Measurements from ENCODE around the gene ZNFX1. TPM values are rescaled to one million over a fixed set of nuclear protein-coding genes. Genes with fewer than 3 reads are reported as not detected.

Gene ZNFX1
- total and polyA plus RNA-seq, 2 donors (not counting 1 experiment from before 2014, with no cell fraction given) = 10.3 to 37.9 TPM

GRCh38 chr20:49245921-49246740 is 31.7 kb downstream of the ZNFX1 start:
- H3K9me3 Mint-ChIP-seq (ENCODE audit: insufficient read depth) = no peaks in the 10 kb centered on the region
- H3K27me3 Mint-ChIP-seq = no peaks in the 10 kb centered on the region
- no peaks in the 10 kb centered on the region for H3K27me3 ChIP-seq (replicated peaks in 1 of 4; ENCODE audit: control extremely low read depth in 1 of 4, control insufficient read depth in 3 of 4, insufficient read depth in 4 of 4, low read length in 3 of 4)
- H2AFZ ChIP-seq (ENCODE audit: insufficient read depth, low read depth, low read length, poor library complexity, severe bottlenecking) = no peak overlapping the region
- ATAC-seq (ENCODE audit: low read depth) (peak; percentile 60), DNase-seq (peak; percentile 57)
- H3K4me2 ChIP-seq (replicated peaks; ENCODE audit: low read depth, low read length, poor library complexity, severe bottlenecking) = no peak overlapping the region
- intact Hi-C loops (cut with micrococcal nuclease) = loop anchor here (2.0 kb wide), 1 partner anchor 77 kb away; no protein-coding TSS in a partner anchor
- H3K4me1 Mint-ChIP-seq = peaks cover 3% of the 10 kb centered on the region
- no peaks in the 10 kb centered on the region for H3K79me2 ChIP-seq (ENCODE audit: control insufficient read depth, insufficient read depth, low read length)
- TF ChIP-seq EZH2 (IDR thresholded peaks at IDR 0.05; ENCODE audit: borderline replicate concordance, insufficient read depth, low read depth, low read length, poor library complexity, severe bottlenecking) = no peak
- TF ChIP-seq, protein P1, sequence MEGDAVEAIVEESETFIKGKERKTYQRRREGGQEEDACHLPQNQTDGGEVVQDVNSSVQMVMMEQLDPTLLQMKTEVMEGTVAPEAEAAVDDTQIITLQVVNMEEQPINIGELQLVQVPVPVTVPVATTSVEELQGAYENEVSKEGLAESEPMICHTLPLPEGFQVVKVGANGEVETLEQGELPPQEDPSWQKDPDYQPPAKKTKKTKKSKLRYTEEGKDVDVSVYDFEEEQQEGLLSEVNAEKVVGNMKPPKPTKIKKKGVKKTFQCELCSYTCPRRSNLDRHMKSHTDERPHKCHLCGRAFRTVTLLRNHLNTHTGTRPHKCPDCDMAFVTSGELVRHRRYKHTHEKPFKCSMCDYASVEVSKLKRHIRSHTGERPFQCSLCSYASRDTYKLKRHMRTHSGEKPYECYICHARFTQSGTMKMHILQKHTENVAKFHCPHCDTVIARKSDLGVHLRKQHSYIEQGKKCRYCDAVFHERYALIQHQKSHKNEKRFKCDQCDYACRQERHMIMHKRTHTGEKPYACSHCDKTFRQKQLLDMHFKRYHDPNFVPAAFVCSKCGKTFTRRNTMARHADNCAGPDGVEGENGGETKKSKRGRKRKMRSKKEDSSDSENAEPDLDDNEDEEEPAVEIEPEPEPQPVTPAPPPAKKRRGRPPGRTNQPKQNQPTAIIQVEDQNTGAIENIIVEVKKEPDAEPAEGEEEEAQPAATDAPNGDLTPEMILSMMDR (IDR thresholded peaks at IDR 0.05) = peak; percentile 64
- H3K9ac ChIP-seq (ENCODE audit: low read length) = no peak overlapping the region
- no peaks in the 10 kb centered on the region for H3K9me3 ChIP-seq (ENCODE audit: control extremely low read depth in 1 of 3, control insufficient read depth in 2 of 3, insufficient read depth in 1 of 3, low read length in 2 of 3)
- H3K27ac Mint-ChIP-seq = peak overlapping the region; percentile 64
- CTCF ChIA-PET = interaction anchor here (0.6 to 2.5 kb wide), 12 partner anchors 8 to 1516 kb away, joined by 3 to 9 read pairs (median 6); no protein-coding TSS in a partner anchor
- no peaks in the 10 kb centered on the region for H4K20me1 ChIP-seq (ENCODE audit: control insufficient read depth, insufficient read depth, low read length, poor library complexity, severe bottlenecking)
- H3K4me3 Mint-ChIP-seq = no peak overlapping the region
- H3K4me1 ChIP-seq (ENCODE audit: control insufficient read depth in 2 of 2, insufficient read depth in 2 of 2, low read length in 2 of 2) = no peaks in the 10 kb centered on the region
- H3K27ac ChIP-seq (ENCODE audit: low read length in 2 of 2) = no peak overlapping the region
- H3K36me3 ChIP-seq (replicated peaks in 1 of 2; ENCODE audit: control extremely low read depth in 1 of 2, control insufficient read depth in 1 of 2, extremely low read depth in 1 of 2, insufficient read depth in 2 of 2, low read length in 1 of 2) = peaks cover 0 to 85% of the 10 kb centered on the region in 2 experiments
- POLR2A ChIA-PET = no interaction called here
- no peak overlapping the region for H3K4me3 ChIP-seq (ENCODE audit: control extremely low read depth in 1 of 5, extremely low read depth in 1 of 5, insufficient read depth in 1 of 5, low read depth in 2 of 5, low read length in 4 of 5)
- WGBS (ENCODE audit: insufficient coverage) = 81% methylated on average over 2 of the region's 3 CpGs

GRCh38 chr20:49237531-49237930 is 40.3 kb downstream of the ZNFX1 start:
- Histone ChIP-seq H3K9ac (ENCODE audit: low read length) (no peak overlapping the region), H3K4me2 (replicated peaks; ENCODE audit: low read depth, low read length, poor library complexity, severe bottlenecking) (no peak overlapping the region), H3K27ac (ENCODE audit: low read length in 2 of 2) (no peak overlapping the region), H3K4me1 (ENCODE audit: control insufficient read depth in 2 of 2, insufficient read depth in 2 of 2, low read length in 2 of 2) (no peaks in the 10 kb centered on the region), H3K4me3 (ENCODE audit: control extremely low read depth in 1 of 5, extremely low read depth in 1 of 5, insufficient read depth in 1 of 5, low read depth in 2 of 5, low read length in 4 of 5) (no peak overlapping the region), H3K79me2 (ENCODE audit: control insufficient read depth, insufficient read depth, low read length) (peaks cover 26% of the 10 kb centered on the region), H3K36me3 (replicated peaks in 1 of 2; ENCODE audit: control extremely low read depth in 1 of 2, control insufficient read depth in 1 of 2, extremely low read depth in 1 of 2, insufficient read depth in 2 of 2, low read length in 1 of 2) (peaks cover 1 to 95% of the 10 kb centered on the region in 2 experiments), H3K27me3 (replicated peaks in 1 of 4; ENCODE audit: control extremely low read depth in 1 of 4, control insufficient read depth in 3 of 4, insufficient read depth in 4 of 4, low read length in 3 of 4) (no peaks in the 10 kb centered on the region), H3K9me3 (ENCODE audit: control extremely low read depth in 1 of 3, control insufficient read depth in 2 of 3, insufficient read depth in 1 of 3, low read length in 2 of 3) (no peaks in the 10 kb centered on the region), H2AFZ (ENCODE audit: insufficient read depth, low read depth, low read length, poor library complexity, severe bottlenecking) (no peak overlapping the region), H4K20me1 (ENCODE audit: control insufficient read depth, insufficient read depth, low read length, poor library complexity, severe bottlenecking) (no peaks in the 10 kb centered on the region)
- H3K4me1 Mint-ChIP-seq = no peaks in the 10 kb centered on the region
- WGBS (ENCODE audit: insufficient coverage) = 100% methylated on average over 1 of the region's 4 CpGs
- H3K9me3 Mint-ChIP-seq (ENCODE audit: insufficient read depth) = no peaks in the 10 kb centered on the region
- intact Hi-C loops (cut with micrococcal nuclease) = no loop called here
- ChIA-PET CTCF (interaction anchor here (1.4 to 1.8 kb wide), 4 partner anchors 9 to 105 kb away, joined by 3 to 9 read pairs (median 6); no protein-coding TSS in a partner anchor), POLR2A (no interaction called here)
- TF ChIP-seq, protein P1 (IDR thresholded peaks at IDR 0.05) = no peak
- TF ChIP-seq EZH2 (IDR thresholded peaks at IDR 0.05; ENCODE audit: borderline replicate concordance, insufficient read depth, low read depth, low read length, poor library complexity, severe bottlenecking) = no peak
- no peak overlapping the region for H3K4me3 Mint-ChIP-seq
- H3K27ac Mint-ChIP-seq = peak overlapping the region; percentile 43
- no peak for ATAC-seq (ENCODE audit: low read depth)
- no peak for DNase-seq
- H3K27me3 Mint-ChIP-seq = no peaks in the 10 kb centered on the region

Data from B cell (primary cell).